Muscle layer of duodenum (tissue), 2 donors: ENCODE data around the gene LMX1A.

Source experiments
- H3K27ac ChIP-seq: one replicate; pipeline ENCODE4 v1.7.0; 2013; ENCODE audit warnings: mild to moderate bottlenecking, low read length
- H3K27me3 ChIP-seq: one replicate; pipeline ENCODE4 v1.7.0; 2013; ENCODE audit warnings: low read depth, mild to moderate bottlenecking, control low read depth, low read length
- H3K36me3 ChIP-seq, 2 donors: one replicate each; pipeline ENCODE4 v1.7.0; 2013; ENCODE audit warnings: low read length in 2 of 2, control low read depth in 1 of 2, mild to moderate bottlenecking in 1 of 2; ENCODE audit not compliant: insufficient read depth in 2 of 2, control insufficient read depth in 1 of 2
- H3K4me1 ChIP-seq, 2 donors: one replicate each; pipeline ENCODE4 v1.7.0; 2013; ENCODE audit warnings: low read length in 2 of 2, mild to moderate bottlenecking in 2 of 2, control low read depth in 1 of 2, moderate library complexity in 1 of 2; ENCODE audit not compliant: insufficient read depth in 2 of 2, control insufficient read depth in 1 of 2
- H3K4me3 ChIP-seq, 2 donors: one replicate each; pipeline ENCODE4 v1.7.0; 2013; ENCODE audit warnings: low read length in 2 of 2, low read depth in 1 of 2, mild to moderate bottlenecking in 1 of 2
- H3K9me3 ChIP-seq, 2 donors: one replicate each; pipeline ENCODE4 v1.7.0; 2013; ENCODE audit warnings: low read length in 2 of 2, control low read depth in 1 of 2, mild to moderate bottlenecking in 1 of 2; ENCODE audit not compliant: control insufficient read depth in 1 of 2
- donor health status: healthy.

Gene LMX1A

DNA sequence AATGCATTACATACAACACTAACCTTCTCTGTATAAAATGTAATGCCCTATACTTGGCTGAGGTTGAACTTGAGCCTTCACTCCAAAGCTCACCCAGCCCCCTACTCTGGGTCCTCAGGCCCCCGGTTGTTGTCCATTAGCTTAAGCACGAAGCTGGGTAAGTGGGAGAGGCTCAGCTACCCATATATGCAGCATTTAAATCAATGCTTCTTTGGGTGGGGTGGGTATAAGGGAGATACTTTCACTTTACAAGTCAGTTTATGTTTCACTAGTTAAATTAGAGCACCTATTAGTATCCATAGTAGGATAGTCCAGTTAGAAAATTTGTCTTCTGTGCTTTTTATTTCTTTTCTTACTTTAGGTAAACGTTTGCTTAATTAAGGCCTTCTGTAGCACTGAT, 151.4 kb downstream of the LMX1A start:
- Histone ChIP-seq H3K9me3 (no peaks in the 10 kb centered on the region), H3K4me3 (no peak overlapping the region), H3K27ac (no peak overlapping the region), H3K27me3 (no peaks in the 10 kb centered on the region), H3K4me1 (no peaks in the 10 kb centered on the region), H3K36me3 (no peaks in the 10 kb centered on the region)

DNA sequence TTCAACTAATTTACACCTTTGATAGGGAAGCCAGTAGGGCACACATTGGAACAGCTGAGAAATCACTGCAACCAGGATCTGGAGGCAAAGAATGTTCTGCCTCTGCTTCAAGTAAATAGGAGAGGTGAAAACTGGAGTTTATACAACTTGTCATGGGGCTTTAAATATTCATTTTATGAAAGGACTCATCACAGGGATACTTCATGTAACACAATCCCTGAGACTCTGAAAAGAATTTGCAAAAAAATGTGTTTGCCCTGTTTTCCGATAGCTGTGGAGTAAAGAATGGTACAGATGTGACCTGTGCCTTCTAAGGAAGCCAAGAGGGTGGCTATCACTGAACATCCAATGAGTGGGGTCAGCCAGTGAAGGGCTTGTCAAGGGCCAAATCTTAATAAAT, 152.0 kb downstream of the LMX1A start:
- Histone ChIP-seq H3K4me3 (no peak overlapping the region), H3K27me3 (no peaks in the 10 kb centered on the region), H3K36me3 (no peaks in the 10 kb centered on the region), H3K4me1 (no peaks in the 10 kb centered on the region), H3K9me3 (no peaks in the 10 kb centered on the region), H3K27ac (no peak overlapping the region)

DNA sequence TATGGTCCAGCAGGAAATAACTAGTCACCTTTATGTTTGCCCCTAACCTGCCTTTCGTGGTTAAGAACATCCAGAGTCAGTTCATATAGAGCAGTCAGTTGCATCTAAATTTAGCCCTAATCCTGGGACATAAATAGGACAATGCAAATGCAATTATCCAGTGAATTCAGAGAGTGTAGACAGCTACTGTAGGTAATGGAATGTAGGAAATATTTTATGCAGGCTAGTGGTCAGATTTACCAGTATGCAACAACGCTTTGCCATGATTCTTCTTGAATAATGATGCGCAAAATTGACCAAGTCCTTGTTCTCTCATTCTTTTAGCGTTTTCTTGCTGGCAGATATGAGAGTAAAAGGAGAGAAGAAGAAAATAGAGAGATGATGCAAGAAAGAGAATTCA, 165.4 kb downstream of the LMX1A start:
- Histone ChIP-seq H3K27ac (no peak overlapping the region), H3K36me3 (no peaks in the 10 kb centered on the region), H3K4me3 (no peak overlapping the region)

DNA sequence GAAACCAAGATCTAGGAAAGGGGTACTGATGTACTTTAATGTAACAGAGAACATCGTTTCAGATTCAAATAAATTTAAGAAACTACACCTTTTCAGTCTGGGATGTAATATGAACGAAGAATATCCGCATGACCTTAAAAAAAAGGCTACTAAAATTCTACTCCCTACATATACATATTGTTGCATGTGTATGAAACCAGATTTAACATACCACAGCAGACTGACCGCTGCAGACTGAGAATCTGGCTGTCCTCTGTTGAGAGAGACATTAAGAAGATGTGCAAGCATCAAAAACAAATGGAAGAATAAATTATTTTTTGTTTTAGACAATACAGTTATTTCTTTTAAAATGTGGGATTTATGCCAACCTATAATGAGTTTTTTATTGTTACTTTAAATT, 166.6 kb downstream of the LMX1A start:
- H3K27ac ChIP-seq = no peak overlapping the region
- H3K4me3 ChIP-seq = no peak overlapping the region
- H3K36me3 ChIP-seq = no peaks in the 10 kb centered on the region
- no peaks in the 10 kb centered on the region for H3K4me1 ChIP-seq
- H3K27me3 ChIP-seq = no peaks in the 10 kb centered on the region
- no peaks in the 10 kb centered on the region for H3K9me3 ChIP-seq

More for the DNA sequence above, 165.4 kb downstream of the LMX1A start:
- Histone ChIP-seq H3K4me1 (no peaks in the 10 kb centered on the region), H3K27me3 (no peaks in the 10 kb centered on the region), H3K9me3 (no peaks in the 10 kb centered on the region)

DNA sequence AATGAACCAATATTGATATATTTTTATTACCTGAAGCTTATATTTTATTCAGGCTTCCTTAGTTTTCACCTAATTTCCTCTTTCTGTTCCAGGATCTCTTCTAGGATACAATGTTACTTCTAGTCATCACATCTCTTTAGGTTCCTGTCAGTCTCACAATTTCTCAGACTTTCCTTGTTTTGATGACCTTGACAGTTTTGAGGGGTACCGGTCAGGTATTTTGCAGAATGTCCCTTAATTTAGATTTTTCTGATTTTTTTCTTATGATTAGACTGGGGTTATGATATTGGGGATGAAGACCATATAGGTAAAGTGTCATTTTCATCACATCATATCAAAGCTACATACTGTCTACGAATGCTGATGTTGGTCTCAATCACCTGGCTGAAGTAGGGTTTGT, 167.5 kb downstream of the LMX1A start:
- no peak overlapping the region for H3K27ac ChIP-seq
- no peaks in the 10 kb centered on the region for H3K4me1 ChIP-seq
- H3K36me3 ChIP-seq = no peaks in the 10 kb centered on the region
- no peaks in the 10 kb centered on the region for H3K27me3 ChIP-seq
- H3K4me3 ChIP-seq = no peak overlapping the region
- no peaks in the 10 kb centered on the region for H3K9me3 ChIP-seq

DNA sequence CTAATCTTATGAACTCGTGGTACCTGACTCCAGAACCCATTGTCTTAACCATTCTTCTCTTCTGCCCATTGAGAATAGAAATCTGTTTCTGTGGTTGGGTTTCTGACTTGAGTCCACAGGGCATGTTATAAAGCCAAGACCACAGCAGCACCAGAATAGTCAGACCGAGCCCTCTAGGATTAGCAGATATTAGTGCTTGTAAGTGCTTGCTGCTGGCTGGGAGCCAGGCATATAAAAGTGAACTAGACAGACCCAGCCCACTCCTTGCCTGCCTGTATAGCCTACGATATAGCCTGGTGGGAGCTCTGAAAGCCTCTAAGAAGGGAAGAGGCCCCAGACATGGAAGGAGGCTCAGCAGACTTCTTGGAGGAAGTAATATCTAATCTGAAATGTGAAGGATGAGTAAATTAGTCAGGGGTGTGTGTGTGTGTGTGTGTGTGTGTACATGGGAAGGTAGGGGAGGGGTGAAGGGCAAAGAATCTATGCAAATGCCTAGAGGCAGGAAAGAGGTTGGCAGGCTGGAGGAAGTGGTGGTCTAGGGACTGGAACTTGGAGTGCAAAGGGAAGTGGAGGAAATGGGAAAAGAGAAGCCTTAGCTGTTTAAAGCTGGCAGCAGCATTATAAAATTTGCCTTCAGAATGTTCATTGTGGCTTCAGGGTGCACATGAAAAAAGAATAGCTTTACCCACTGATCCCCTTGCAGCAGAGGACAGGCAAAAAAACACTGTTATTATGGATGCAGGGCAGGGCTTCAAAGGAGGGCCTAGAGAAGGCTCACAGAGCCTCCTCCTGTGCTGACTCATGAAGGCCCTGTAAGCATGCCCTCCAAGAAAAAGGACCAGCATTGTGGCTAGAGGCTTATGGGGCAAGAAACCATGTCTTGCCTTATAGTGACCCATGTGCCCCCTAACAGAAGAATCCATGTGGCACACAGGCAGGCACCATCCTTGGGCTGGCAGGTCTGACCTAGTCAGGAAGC, 169.2 kb downstream of the LMX1A start:
- Histone ChIP-seq H3K9me3 (no peaks in the 10 kb centered on the region), H3K27me3 (no peaks in the 10 kb centered on the region), H3K4me3 (no peak overlapping the region), H3K4me1 (no peaks in the 10 kb centered on the region), H3K27ac (no peak overlapping the region), H3K36me3 (no peaks in the 10 kb centered on the region)

DNA sequence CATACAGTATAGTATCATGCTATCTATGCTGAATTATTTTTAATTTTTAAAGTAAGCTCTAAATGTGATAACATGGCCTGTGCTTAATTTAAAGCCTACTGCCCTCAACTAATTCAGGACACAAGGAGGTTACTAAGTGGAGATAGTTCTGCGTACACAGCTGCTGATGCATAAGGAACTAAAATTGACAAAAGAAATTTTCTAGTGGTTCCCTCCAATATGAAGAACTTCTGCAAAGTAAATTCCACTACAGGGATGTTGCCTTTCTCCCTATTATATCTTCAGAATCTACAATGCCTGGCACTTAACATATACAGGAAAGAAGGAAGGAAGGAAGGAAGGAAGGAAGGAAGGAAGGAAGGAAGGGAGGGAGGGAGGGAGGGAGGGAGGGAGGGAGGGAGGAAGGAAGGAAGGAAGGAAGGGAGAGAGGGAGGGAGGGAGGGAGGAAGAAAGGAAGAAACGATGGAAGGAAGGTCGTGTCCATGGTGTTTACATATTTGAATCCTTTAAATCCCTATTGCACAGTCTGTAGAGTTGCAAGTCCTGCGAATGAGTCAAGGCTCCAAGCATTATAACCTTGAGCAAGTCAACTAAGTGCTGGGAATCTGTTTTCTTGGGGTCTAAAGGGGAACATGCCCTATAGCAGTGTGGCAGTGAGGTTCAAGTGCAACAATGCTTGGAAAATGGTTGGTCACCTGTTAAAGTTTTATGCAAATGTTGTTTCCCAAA, 171.2 kb downstream of the LMX1A start:
- H3K27ac ChIP-seq = no peak overlapping the region
- H3K9me3 ChIP-seq = no peaks in the 10 kb centered on the region
- H3K36me3 ChIP-seq = no peaks in the 10 kb centered on the region
- H3K4me1 ChIP-seq = no peaks in the 10 kb centered on the region
- no peak overlapping the region for H3K4me3 ChIP-seq
- H3K27me3 ChIP-seq = no peaks in the 10 kb centered on the region

DNA sequence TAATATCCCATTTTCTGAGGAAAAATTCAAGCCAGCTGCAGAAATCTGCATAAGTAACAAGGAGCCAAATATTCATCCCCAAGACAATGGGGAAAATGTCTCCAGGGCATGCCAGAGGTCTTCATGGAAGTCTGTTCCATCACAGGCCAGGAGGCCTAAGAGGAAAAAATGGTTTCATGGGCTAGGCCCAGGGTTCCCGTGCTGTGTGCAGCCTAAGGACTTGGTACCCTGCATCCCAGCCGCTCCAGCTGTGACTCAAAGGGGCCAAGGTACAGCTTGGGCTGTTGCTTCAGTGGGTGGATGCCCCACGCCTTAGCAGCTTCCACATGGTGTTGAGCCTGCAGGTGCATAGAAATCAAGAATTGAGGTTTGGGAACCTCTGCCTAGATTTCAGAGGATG, 173.5 kb downstream of the LMX1A start:
- no peak overlapping the region for H3K27ac ChIP-seq
- no peaks in the 10 kb centered on the region for H3K4me1 ChIP-seq
- no peaks in the 10 kb centered on the region for H3K36me3 ChIP-seq
- H3K4me3 ChIP-seq = no peak overlapping the region
- no peaks in the 10 kb centered on the region for H3K9me3 ChIP-seq
- H3K27me3 ChIP-seq = no peaks in the 10 kb centered on the region

DNA sequence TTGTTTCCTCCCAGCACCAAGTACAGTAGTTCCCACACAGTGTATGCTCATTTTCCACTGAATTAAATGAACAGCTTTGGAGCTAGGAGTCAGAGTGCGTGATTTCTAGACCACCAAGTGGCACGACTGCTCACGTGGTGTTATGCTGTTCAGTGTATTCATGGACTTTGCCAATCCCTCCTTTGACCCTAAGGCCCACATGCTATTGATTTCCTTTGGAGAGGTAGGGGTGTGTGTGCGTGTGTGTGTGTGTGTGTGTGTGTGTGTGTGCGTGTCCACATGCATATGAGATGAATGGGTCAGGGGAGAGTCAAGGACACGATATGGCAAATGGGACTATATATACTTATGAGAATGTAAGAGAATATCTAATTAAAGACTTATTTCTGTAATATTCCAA, 177.2 kb downstream of the LMX1A start:
- Histone ChIP-seq H3K27me3 (no peaks in the 10 kb centered on the region), H3K9me3 (no peaks in the 10 kb centered on the region), H3K4me3 (no peak overlapping the region), H3K4me1 (no peaks in the 10 kb centered on the region), H3K36me3 (no peaks in the 10 kb centered on the region), H3K27ac (no peak overlapping the region)

DNA sequence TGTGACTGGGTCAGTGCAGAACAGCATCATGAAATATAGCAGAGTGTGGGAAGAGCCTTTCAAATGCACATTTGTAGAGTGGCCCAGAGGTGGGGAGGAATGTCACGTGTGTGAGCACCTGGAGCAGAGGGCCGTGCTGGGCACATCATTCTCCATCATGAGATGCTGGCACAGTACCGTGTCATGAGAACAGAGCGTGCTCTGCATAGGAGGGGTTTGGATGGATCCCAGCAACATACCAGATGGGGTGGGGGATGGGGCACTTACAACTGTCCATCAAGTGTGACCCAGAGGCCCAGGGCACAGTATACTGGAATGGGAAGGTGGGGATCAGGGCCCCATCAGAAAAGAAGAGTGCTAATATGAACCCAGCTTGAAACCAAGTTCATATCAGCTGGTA, 182.0 kb downstream of the LMX1A start:
- Histone ChIP-seq H3K27ac (no peak overlapping the region), H3K36me3 (no peaks in the 10 kb centered on the region), H3K4me3 (no peak overlapping the region), H3K4me1 (no peaks in the 10 kb centered on the region), H3K9me3 (no peaks in the 10 kb centered on the region), H3K27me3 (no peaks in the 10 kb centered on the region)

DNA sequence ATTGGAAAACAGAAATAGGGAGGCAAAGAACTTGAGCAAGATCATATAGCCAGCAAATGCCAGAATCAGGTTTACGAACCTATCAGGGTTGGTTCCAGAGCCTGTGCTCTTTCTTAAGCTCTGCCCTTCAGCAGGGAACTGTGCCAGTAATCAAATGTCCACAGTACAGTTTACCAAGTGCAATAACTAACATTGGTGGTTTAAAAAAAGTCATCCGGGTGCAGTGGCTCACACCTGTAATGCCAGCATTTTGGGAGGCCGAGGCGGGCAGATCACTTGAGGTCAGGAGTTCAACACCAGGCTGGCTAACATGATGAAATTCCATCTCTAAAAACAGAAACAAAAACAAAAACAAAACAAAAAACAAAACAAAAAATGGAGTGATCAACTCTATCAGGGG, 182.7 kb downstream of the LMX1A start:
- Histone ChIP-seq H3K4me3 (no peak overlapping the region), H3K9me3 (no peaks in the 10 kb centered on the region), H3K36me3 (no peaks in the 10 kb centered on the region), H3K27ac (no peak overlapping the region), H3K27me3 (no peaks in the 10 kb centered on the region), H3K4me1 (no peaks in the 10 kb centered on the region)
